GM18951 (cell line): Measurements from ENCODE around the gene GALT.

Experiments used
- POLR2A ChIP-seq: IDR thresholded peaks from 4 replicates; pipeline ENCODE4 v1.6.1; 2011; ENCODE audit warnings: mild to moderate bottlenecking; ENCODE audit not compliant: insufficient read length, insufficient read depth; ENCODE audit errors: extremely low read depth
- in situ Hi-C: fragments of 300-500 bp; cut with MboI; formaldehyde crosslinking; loops from one replicate; pipeline ENCODE4 v1.12.0; 2022; ENCODE audit warnings: low sequenced_read_pairs, mixed read lengths, inconsistent platforms; ENCODE audit not compliant: unreplicated experiment

The GALT gene

DNA sequence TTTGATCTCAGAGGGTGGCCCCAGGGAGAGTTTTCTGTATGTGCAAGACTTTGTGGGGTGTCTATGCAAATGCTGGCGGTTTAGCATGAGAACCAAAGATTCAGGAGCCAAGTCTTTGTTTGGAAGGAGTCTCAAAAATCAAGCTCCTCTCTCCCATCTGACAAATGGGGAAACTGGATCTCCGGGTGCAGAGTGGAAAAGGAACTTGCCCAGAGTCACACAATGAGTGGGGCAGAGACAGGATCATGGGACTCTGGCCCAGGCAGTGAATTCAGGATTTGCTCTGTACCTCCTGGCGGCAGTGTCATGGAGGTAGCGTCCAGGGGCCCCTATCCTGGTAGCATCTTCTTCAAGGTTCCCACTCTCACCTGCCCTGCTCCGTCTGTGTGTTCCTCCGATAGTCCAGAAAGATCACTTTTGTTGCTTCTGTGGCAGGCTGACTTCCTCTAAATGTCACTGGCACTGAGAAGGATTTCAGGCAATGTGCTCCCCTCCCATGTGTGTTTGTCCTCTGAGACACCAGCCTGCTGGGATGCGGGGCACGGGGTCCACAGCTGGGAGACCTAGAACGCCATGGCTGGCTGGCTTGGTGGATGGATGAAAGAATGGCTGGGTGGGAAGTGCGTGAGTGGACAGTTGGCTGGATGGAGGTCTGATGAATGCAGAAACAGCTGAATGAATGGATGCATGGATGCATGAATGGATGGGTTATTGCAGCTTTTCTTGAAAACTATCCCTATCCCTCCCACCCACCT, 41.0 kb downstream of the GALT start:
- TF ChIP-seq POLR2A = no peak
- in situ Hi-C loops = no loop called here

DNA sequence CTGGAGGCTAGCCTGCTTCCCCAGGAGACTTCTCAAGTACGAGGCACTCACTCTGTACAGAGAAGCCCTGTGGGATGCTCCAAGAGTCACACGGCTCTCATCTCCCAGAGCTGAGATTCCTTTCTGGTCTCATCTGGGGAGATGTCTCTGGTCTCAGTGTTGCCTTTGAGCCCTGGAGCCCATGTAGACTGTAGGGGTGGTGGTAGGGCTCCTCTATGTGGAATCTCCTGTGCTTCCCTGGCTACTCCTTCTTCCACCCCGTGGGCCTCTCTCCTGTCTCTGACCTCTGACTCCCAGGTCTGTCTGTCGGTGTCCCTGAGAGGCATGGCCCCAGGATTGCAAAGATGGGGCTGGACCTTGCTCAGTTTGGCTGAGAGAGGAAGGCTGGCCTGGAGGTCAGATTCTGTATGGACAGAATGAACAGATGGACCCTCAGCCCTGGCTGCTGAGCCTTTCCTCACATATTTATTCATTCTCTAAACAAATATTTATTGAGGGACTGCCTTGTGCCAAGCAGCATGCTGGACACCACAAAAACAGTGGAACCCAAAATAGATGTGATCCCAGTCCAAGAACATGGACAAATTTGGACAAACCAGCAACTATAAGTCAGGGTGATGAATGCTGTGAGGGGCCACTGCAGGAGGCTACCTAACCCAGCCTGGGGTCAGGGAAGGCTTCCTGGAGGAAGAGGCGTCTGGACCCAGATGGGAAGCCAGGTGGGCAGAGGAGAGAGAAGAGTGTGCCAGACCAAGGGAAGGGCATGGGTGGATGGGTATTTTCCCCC, 42.0 kb downstream of the GALT start:
- in situ Hi-C loops = no loop called here
- TF ChIP-seq POLR2A = no peak

DNA sequence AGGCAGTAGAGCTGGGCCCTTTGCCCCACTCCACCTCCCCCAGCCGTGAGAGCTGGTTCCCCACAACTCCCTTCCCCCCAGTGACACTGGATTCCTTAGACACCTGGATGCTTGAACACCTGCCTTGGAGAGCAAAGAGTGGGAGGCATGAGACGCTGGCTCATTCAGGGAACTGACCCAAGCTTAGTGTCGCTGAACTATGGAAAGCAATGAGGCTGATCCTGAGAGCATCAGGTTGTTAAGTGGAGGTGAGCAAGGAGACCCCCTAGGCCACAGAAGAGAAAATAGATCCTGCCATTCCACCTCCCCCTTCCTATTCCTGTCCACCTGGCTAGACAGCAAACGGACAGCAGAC, 42.6 kb downstream of the GALT start:
- no peak for TF ChIP-seq POLR2A
- in situ Hi-C loops = no loop called here

DNA sequence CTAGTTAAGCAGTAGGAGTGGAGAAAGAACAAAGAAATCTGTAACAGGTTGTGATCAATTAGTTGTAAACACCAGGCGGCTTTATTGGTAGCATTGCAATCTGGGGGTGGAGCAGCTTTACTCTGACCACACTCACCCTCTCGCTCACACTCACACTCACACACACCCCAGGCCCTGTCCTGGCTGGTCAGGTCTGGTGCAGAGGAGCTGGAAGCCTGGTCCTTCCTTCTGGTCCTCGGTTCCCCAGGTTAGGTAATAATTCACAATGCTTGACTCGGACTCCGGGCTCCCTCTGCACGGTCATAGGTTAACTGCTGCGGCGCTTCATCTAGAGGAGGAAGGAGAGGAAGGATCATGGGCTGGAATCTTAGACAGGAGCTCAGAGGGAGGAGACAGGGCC, 43.0 kb downstream of the GALT start:
- in situ Hi-C loops = no loop called here
- no peak for TF ChIP-seq POLR2A

DNA sequence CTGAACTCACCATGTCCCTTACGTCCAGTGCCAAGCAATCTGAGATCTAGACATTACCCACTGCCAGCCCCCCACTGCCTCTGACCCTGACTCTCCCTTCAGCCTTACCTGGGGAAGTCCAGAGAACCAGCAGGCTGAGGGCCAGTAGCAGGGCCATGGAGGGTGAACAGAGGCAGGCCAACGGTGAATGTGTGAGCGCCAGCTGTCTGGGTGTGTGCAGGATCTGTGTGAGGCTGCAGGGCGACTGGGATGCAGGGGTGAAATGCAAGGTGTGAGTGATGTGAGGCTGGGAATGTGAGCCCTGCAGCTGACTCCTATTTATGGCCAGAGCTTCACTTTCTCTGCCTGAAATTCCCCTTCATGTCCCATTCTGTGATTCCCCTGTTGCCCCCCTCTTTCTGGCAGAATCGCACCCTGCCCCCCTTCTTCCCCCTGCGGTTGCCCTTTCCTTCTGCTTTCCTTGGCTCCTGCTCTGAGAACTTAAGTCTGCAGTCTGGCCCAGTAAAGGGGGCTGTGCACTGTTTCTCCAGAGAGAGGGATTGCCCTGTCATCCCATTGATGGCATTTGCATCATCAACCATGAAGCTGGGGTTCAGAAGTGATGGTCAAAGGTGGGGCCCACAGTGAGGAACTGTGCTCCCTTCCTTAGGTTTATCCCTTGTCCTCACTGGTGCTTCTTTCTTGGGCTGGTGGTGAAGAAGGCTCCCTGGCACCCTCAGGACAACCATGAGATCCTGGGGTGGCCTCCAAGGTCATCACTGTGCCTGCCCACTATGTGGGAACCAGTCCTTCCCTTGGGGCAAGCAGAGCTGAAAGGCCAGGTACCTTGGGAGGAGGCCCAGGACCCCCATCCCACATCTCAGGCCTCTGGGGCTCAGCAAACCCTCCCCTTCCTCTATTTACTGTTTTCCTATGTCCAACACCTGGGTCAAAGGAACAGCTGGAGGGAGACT, 44.8 kb downstream of the GALT start, which contains the start of gene CCL19:
CCL19 (minus strand) TSS at position 294 of the 953 bp plus-strand sequence; CDS start at position 157, 137 bp downstream.
- in situ Hi-C loops = no loop called here
- no peak for TF ChIP-seq POLR2A

DNA sequence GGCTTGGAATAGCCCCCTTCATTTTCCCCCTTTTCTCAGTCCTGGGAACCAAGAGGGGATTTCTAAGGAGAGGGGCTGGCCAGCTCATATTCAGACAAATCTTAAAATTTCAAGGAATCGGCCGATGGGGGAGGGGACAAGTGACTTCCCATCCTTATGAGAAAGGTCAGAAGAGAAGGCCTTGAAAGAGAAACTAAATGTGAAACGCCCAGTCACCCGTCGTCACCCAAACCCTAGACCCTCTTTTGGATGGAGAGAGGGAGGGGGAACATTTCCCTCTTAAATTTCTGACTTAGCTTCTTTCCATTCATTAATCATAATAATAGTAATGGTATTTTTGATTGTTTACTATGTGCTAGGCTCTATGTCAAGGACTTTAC, 45.5 kb downstream of the GALT start:
- in situ Hi-C loops = no loop called here
- no peak for TF ChIP-seq POLR2A

DNA sequence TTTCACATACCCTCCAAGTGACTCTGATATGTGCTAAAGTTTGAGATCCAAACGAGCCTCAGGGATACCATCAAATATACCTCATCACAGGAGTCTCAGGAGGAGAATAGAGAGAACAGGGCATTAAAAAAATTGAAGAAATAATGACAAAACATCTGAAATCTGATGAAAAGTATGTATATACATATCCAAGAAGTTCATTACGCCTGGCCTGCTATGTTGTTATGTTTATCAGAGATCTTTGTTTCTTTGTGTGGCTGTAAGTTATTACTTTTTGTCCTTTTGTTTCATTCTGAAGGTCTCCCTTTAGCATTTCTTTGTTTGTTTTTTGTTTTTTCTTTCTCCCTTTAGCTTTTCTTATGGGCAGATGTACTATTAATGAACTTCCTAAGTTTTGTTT, 47.1 kb downstream of the GALT start:
- TF ChIP-seq POLR2A = no peak
- in situ Hi-C loops = no loop called here

DNA sequence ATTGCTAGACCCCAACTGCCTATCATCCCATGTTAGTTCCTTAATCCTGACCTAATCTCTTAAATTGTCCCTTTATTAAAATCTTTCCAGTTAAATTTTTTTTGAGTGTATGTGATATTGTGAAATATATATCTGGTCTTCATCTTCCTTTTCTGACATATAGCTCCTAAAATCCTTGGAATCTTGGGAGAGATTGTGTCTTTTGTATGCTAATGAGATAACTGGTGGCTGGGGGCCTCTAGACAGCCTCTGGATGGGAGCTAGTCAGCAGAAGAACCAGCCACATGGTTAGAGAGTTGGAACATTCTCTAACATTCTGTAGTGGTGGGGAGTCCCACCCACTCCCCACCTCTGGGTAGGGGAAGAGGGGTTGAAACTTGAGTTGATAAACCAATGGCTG, 48.3 kb downstream of the GALT start:
- no peak for TF ChIP-seq POLR2A
- in situ Hi-C loops = no loop called here
